Measurements from ENCODE around the gene FAM219B.

DNA sequence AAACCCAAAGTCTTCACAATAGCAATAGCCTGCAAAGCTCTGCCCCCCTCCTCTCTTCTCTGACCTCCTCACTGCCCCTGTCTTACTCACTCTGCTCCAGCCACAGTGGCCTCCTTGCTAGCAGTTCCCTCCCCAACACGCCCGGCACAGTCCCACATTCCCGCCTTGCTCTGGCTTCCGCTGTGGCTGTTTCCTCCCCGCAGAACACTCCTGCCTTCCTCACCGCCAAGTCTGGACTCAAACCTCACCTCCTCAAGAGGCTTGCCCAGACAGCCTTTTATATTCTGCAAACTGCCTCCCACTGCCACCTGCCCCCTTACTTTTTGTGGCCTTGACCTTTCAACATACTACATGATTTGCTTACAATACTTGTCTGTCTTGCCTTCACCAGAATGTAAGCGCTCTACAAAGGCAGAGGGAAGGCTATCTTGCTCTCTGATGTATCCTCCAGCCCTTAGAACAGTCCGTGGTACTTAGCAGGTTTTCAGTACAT is 17.2 kb downstream of the FAM219B start:
- TF ChIP-seq, protein P1, sequence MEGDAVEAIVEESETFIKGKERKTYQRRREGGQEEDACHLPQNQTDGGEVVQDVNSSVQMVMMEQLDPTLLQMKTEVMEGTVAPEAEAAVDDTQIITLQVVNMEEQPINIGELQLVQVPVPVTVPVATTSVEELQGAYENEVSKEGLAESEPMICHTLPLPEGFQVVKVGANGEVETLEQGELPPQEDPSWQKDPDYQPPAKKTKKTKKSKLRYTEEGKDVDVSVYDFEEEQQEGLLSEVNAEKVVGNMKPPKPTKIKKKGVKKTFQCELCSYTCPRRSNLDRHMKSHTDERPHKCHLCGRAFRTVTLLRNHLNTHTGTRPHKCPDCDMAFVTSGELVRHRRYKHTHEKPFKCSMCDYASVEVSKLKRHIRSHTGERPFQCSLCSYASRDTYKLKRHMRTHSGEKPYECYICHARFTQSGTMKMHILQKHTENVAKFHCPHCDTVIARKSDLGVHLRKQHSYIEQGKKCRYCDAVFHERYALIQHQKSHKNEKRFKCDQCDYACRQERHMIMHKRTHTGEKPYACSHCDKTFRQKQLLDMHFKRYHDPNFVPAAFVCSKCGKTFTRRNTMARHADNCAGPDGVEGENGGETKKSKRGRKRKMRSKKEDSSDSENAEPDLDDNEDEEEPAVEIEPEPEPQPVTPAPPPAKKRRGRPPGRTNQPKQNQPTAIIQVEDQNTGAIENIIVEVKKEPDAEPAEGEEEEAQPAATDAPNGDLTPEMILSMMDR (IDR thresholded peaks at IDR 0.05; ENCODE audit: insufficient read depth, low read length, poor library complexity, severe bottlenecking), result no peak
- TF ChIP-seq EZH2phosphoT487 (conservative IDR thresholded peaks at IDR 0.05; ENCODE audit: low read length), result no peak

Data from SU-DHL-6 (cell line).